ENCODE results near the gene GALNTL6.

GALNTL6 gene

DNA sequence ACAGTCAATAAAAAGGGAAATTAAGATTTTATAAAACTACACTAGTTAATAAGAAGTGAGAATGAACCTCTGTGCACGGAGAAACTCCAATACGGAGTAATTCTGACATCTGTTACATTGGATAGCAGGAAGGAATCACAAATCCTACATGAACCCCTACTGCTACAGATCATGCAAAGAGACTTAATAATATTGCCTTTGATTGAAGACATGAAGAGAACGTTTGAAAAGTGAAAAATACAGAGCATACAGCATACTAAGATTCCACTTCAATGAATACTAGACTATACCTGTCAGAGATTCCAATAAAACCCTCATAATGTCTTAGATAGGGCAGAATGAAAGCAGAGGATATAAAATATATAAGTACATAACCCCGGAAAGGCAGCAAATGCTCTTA is 995.0 kb downstream of the GALNTL6 start:
- Histone ChIP-seq H3K9me3 (ENCODE audit: severe bottlenecking) (no peaks in the 10 kb centered on the region), H3K27ac (ENCODE audit: poor library complexity, severe bottlenecking) (no peak overlapping the region), H3K4me3 (ENCODE audit: severe bottlenecking) (no peak overlapping the region), H3K36me3 (ENCODE audit: low read depth) (no peaks in the 10 kb centered on the region), H3K27me3 (ENCODE audit: insufficient read depth, poor library complexity, severe bottlenecking) (peaks cover 3% of the 10 kb centered on the region), H3K4me1 (ENCODE audit: insufficient read depth, poor library complexity, severe bottlenecking) (no peaks in the 10 kb centered on the region)
- no peak for DNase-seq (ENCODE audit: low spot score)
- TF ChIP-seq, protein P1, sequence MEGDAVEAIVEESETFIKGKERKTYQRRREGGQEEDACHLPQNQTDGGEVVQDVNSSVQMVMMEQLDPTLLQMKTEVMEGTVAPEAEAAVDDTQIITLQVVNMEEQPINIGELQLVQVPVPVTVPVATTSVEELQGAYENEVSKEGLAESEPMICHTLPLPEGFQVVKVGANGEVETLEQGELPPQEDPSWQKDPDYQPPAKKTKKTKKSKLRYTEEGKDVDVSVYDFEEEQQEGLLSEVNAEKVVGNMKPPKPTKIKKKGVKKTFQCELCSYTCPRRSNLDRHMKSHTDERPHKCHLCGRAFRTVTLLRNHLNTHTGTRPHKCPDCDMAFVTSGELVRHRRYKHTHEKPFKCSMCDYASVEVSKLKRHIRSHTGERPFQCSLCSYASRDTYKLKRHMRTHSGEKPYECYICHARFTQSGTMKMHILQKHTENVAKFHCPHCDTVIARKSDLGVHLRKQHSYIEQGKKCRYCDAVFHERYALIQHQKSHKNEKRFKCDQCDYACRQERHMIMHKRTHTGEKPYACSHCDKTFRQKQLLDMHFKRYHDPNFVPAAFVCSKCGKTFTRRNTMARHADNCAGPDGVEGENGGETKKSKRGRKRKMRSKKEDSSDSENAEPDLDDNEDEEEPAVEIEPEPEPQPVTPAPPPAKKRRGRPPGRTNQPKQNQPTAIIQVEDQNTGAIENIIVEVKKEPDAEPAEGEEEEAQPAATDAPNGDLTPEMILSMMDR (IDR thresholded peaks at IDR 0.05; ENCODE audit: poor library complexity, severe bottlenecking) = no peak
- no peak for ATAC-seq (ENCODE audit: low read depth)

DNA sequence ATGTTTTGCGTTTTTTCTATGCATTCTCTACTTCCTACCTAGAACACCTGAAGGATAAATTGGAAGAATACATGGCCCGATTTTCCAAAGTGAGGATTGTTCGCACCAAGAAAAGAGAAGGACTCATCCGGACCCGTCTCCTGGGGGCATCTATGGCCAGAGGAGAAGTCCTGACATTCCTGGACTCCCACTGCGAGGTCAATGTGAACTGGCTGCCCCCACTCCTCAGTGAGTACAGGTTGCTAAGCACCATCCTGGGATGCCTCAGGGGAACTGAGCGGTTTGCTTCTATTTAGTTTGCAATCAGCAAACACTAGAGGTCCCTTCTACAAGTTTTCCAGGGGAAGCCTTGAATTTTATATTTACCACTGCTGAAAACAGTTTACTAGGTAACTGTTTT is 996.1 kb downstream of the GALNTL6 start:
- Histone ChIP-seq H3K4me3 (ENCODE audit: severe bottlenecking) (no peak overlapping the region), H3K27ac (ENCODE audit: poor library complexity, severe bottlenecking) (no peak overlapping the region), H3K27me3 (ENCODE audit: insufficient read depth, poor library complexity, severe bottlenecking) (peaks cover 3% of the 10 kb centered on the region), H3K4me1 (ENCODE audit: insufficient read depth, poor library complexity, severe bottlenecking) (no peaks in the 10 kb centered on the region), H3K9me3 (ENCODE audit: severe bottlenecking) (no peaks in the 10 kb centered on the region), H3K36me3 (ENCODE audit: low read depth) (no peaks in the 10 kb centered on the region)
- no peak for DNase-seq (ENCODE audit: low spot score)
- ATAC-seq (ENCODE audit: low read depth) = no peak
- TF ChIP-seq, protein P1 (IDR thresholded peaks at IDR 0.05; ENCODE audit: poor library complexity, severe bottlenecking) = no peak

DNA sequence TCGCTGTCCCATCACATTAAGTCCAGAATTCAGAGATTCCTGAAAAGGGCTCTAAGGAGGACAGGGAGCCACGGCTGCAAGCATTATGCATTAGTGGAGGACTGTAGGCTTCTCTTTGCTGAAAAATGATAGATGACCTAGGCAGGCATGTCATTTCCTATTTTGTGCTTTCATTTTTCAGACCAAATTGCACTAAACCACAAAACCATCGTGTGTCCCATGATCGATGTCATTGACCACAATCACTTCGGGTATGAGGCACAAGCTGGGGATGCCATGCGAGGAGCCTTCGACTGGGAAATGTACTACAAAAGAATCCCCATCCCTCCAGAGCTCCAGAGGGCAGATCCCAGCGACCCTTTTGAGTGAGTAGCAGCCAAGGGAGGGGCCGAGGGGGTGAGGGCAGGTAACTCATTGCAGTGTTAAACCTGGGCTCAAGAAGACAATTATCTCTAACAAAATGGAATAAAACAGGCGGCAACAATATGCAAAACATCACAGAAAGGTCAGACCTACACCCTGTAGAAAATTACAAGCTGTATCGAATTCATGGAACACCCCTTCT is 1000.2 kb downstream of the GALNTL6 start:
- Histone ChIP-seq H3K27me3 (ENCODE audit: insufficient read depth, poor library complexity, severe bottlenecking) (peaks cover 3% of the 10 kb centered on the region), H3K36me3 (ENCODE audit: low read depth) (no peaks in the 10 kb centered on the region), H3K9me3 (ENCODE audit: severe bottlenecking) (no peaks in the 10 kb centered on the region), H3K4me1 (ENCODE audit: insufficient read depth, poor library complexity, severe bottlenecking) (no peaks in the 10 kb centered on the region), H3K4me3 (ENCODE audit: severe bottlenecking) (no peak overlapping the region), H3K27ac (ENCODE audit: poor library complexity, severe bottlenecking) (no peak overlapping the region)
- ATAC-seq (ENCODE audit: low read depth) = no peak
- TF ChIP-seq, protein P1 (IDR thresholded peaks at IDR 0.05; ENCODE audit: poor library complexity, severe bottlenecking) = no peak
- no peak for DNase-seq (ENCODE audit: low spot score)

DNA sequence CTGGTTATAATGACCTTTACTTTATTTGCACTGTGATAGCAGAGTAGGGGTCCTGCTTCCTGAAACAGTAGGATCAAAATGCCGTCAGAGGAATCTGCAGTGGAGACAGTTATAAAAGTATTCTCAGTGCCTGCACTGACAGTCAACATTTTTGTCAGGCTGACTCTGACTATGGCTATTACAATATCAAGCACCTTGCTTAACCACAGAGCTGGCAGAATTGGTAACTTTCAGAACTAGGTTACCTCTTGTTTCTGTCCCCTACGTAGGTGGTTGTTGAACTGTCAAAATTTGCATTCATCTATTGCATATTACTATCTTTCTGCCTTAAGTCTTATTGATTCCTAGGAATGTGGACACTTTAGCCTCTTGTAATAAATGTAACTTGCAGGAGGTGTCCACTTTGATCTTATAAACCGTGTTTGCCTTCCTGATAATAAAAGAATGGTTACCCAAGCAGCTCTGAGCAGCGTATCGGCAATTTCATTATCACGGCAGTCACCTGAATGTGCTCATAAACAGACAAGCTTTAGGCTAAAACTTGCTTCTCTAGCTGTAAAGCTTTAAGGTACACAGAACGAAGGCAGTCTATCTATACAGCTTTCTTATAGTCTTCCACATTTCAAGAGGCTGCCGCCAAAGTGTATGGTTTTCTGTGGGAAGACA is 1002.4 kb downstream of the GALNTL6 start:
- H3K27ac ChIP-seq (ENCODE audit: poor library complexity, severe bottlenecking) = no peak overlapping the region
- H3K36me3 ChIP-seq (ENCODE audit: low read depth) = no peaks in the 10 kb centered on the region
- no peak for ATAC-seq (ENCODE audit: low read depth)

More for the DNA sequence above, 1002.4 kb downstream of the GALNTL6 start:
- no peaks in the 10 kb centered on the region for H3K4me1 ChIP-seq (ENCODE audit: insufficient read depth, poor library complexity, severe bottlenecking)
- H3K4me3 ChIP-seq (ENCODE audit: severe bottlenecking) = no peak overlapping the region
- H3K27me3 ChIP-seq (ENCODE audit: insufficient read depth, poor library complexity, severe bottlenecking) = no peaks in the 10 kb centered on the region
- no peaks in the 10 kb centered on the region for H3K9me3 ChIP-seq (ENCODE audit: severe bottlenecking)
- TF ChIP-seq, protein P1 (IDR thresholded peaks at IDR 0.05; ENCODE audit: poor library complexity, severe bottlenecking) = no peak
- DNase-seq (ENCODE audit: low spot score) = no peak

Data from RWPE2 (cell line).